Measurements from ENCODE around the gene LASP1NB.
A peak's percentile ranks its signal among the peaks of the same experiment; 100 is the strongest.
"Not testable (repeated sequence)": the region's sequence is repeated elsewhere in the genome, so short reads cannot be mapped to it uniquely, and the experiment has no call there.

Gene LASP1NB

DNA sequence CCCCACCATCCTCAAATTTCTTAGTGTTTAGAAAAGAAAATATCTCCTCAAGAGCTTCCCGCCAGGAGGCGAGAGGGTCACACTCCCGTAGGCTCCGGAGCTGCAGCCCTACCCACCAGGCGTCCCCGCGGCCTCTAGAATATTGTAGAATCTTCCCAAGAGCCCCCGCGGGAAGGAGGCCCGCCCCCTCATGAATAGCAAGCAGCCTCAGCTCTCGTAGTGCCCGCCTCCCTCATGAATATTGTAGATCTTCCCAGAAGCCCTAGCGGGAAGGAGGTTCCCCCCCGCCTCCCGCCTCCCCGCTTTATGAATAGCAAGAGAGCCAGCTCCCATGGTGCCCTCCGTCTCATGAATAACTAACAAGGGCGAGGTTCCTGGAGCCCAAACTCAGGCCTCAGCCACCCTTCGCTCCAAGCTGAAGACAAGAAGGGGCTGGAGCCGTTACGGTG is 41.9 kb downstream of the LASP1NB start, which contains the start of gene FBXO47:
FBXO47 (minus strand) TSS at position 114 of the 449 bp plus-strand sequence. CDS start 4,378 bp downstream, outside the sequence.
- ATAC-seq, result peak; percentile 96
- DNase-seq, result peak; percentile 81

GRCh38 chr17:38969281-38969680 is 43.9 kb downstream of the LASP1NB start:
- no peak for DNase-seq
- ATAC-seq, result no peak

DNA sequence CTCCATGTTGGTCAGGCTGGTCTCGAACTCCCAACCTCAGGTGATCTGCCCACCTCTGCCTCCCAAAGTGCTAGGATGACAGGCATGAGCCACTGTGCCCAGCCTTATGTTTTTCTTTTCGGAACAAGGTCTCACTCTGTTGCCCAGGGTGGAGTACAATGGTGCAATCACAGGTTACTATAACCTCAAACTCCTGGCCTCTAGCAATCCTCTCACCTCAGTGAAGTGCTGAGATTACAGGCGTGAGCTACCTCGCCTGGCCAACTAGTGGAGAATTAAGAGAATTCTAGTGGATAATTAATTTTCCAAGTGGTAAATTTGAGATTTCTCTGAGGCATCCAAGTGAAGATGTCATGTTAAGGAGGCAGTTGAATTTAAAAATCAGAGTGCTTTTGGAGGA is 44.7 kb downstream of the LASP1NB start:
- no peak for DNase-seq
- no peak for ATAC-seq

GRCh38 chr17:38970804-38971203 is 45.4 kb downstream of the LASP1NB start:
- DNase-seq, result no peak
- no peak for ATAC-seq

- not testable (repeated sequence) for ATAC-seq, DNase-seq
These were observed 50.8 kb downstream of the LASP1NB start for GRCh38 chr17:38976187-38976551.

- DNase-seq, result no peak
- no peak for ATAC-seq
These were observed 52.8 kb downstream of the LASP1NB start for GRCh38 chr17:38978180-38978579.

Data from stimulated activated naive CD8-positive, alpha-beta T cell treated with anti-CD3 and anti-CD28 coated beads, Interleukin-15, Interleukin-2, amounts not matched to agents 100 U/mL and 50 U/mL, for 24 hours (primary cell).